Measurements from ENCODE around the gene GPBAR1. TPM values are rescaled to one million over a fixed set of nuclear protein-coding genes. Genes with fewer than 3 reads are reported as not detected.

The GPBAR1 gene
- total and polyA plus RNA-seq, 2 of the 8 experiments (the other 6 are each of a cell fraction or from before 2014, with no cell fraction given) = 0.32 to 0.59 TPM

DNA sequence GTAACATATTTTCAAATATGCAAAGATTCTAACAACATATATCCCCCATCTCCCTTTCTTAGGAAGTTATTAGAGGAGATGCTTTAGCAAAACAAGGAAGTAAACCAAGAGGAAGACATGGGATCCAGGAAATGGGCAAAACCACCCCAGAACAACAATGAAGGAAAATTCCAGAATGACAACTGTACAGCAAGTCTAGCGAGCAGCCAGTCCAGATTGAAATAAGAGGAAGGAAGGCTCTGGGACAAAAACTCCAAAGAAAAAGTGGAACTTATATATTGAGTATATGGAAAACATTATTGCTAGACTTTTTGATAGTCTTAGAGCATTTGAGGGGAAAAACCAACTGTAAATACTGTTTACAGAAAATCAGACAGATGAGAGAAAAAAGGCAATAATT, 46.7 kb upstream of the GPBAR1 start (continued):
- TF ChIP-seq CREB1 (IDR thresholded peaks at IDR 0.05) (no peak), RBBP5 (IDR thresholded peaks at IDR 0.05; ENCODE audit: borderline replicate concordance, low read depth, low read length) (no peak), BCL11A (IDR thresholded peaks at IDR 0.05; ENCODE audit: low read depth in 2 of 2, low read length in 2 of 2) (no peak), JUND (IDR thresholded peaks at IDR 0.05; ENCODE audit: low read length) (no peak), SIN3A (conservative IDR thresholded peaks at IDR 0.05 in 1 of 2, IDR thresholded peaks at IDR 0.05 in 1 of 2; ENCODE audit: low read depth in 1 of 2, low read length in 2 of 2) (no peak), GTF2F1 (IDR thresholded peaks at IDR 0.05; ENCODE audit: borderline replicate concordance, low read depth, low read length) (no peak), SP2 (IDR thresholded peaks at IDR 0.05; ENCODE audit: low read length) (no peak)
